Neural progenitor cell (in vitro differentiated cells): ENCODE results near the gene RNF212. TPM values are rescaled to one million over a fixed set of nuclear protein-coding genes. Genes with fewer than 3 reads are reported as not detected.

Experiments
- DNase-seq: peaks from one replicate; pipeline ENCODE4 v3.0.0-alpha.2; 2016; ENCODE audit warnings: low spot score
- H2AFZ ChIP-seq: fragments of 200-600 bp; sonication (generic); replicated peaks from 2 replicates; pipeline ENCODE4 v1.6.1; 2016; ENCODE audit warnings: antibody characterized with exemption
- H3F3A ChIP-seq: fragments of 200-600 bp; sonication (generic); 2 replicates; pipeline ENCODE4 v1.6.1; 2016; ENCODE audit warnings: antibody characterized with exemption, low read depth
- H3K27ac ChIP-seq: fragments of 200-600 bp; sonication (generic); 2 replicates; pipeline ENCODE4 v1.5.1; 2016; ENCODE audit warnings: mild to moderate bottlenecking
- H3K27me3 ChIP-seq: fragments of 200-600 bp; sonication (generic); 2 replicates; pipeline ENCODE4 v1.6.1; 2016; ENCODE audit warnings: mild to moderate bottlenecking, moderate library complexity
- H3K36me3 ChIP-seq: fragments of 200-600 bp; sonication (generic); 2 replicates; pipeline ENCODE4 v1.5.1; 2016
- H3K4me1 ChIP-seq: fragments of 200-600 bp; sonication (generic); 2 replicates; pipeline ENCODE4 v1.6.1; 2016; ENCODE audit warnings: mixed run types
- H3K4me2 ChIP-seq: fragments of 200-600 bp; sonication (generic); 2 replicates; pipeline ENCODE4 v1.6.1; 2016
- H3K4me3 ChIP-seq: fragments of 200-600 bp; sonication (generic); 2 replicates; pipeline ENCODE4 v1.5.1; 2016
- H3K79me2 ChIP-seq: fragments of 200-600 bp; sonication (generic); 2 replicates; pipeline ENCODE4 v1.6.1; 2016; ENCODE audit warnings: low read depth
- H3K9ac ChIP-seq: fragments of 200-600 bp; sonication (generic); 2 replicates; pipeline ENCODE4 v1.6.1; 2016
- H3K9me3 ChIP-seq: fragments of 200-600 bp; sonication (generic); 2 replicates; pipeline ENCODE4 v1.5.1; 2016; ENCODE audit warnings: low read depth
- H4K20me1 ChIP-seq: fragments of 200-600 bp; sonication (generic); 2 replicates; pipeline ENCODE4 v1.6.1; 2016; ENCODE audit warnings: low read depth
- H3K27ac Mint-ChIP-seq: 3 replicates; pipeline ENCODE4 v1.8.0; 2021; ENCODE audit warnings: mixed read lengths
- H3K27me3 Mint-ChIP-seq: 2 replicates; pipeline ENCODE4 v1.8.0; 2022; ENCODE audit warnings: low read depth, mild to moderate bottlenecking, inconsistent platforms, moderate library complexity, mixed read lengths; ENCODE audit not compliant: insufficient read depth
- H3K36me3 Mint-ChIP-seq: 3 replicates; pipeline ENCODE4 v1.8.0; 2021; ENCODE audit warnings: mixed read lengths
- H3K4me1 Mint-ChIP-seq: 3 replicates; pipeline ENCODE4 v1.8.0; 2021; ENCODE audit warnings: mixed read lengths
- H3K4me3 Mint-ChIP-seq: 3 replicates; pipeline ENCODE4 v1.8.0; 2021; ENCODE audit warnings: mild to moderate bottlenecking, moderate library complexity, mixed read lengths
- H3K9me3 Mint-ChIP-seq: 3 replicates; pipeline ENCODE4 v1.8.0; 2020; ENCODE audit warnings: mixed read lengths
- CTCF ChIP-seq: fragments of 200-600 bp; sonication (generic); IDR thresholded peaks from 2 replicates; pipeline ENCODE4 v1.5.1; 2017; ENCODE audit warnings: antibody characterized with exemption, mild to moderate bottlenecking
- EZH2 ChIP-seq: fragments of 200-600 bp; sonication (generic); IDR thresholded peaks from 2 replicates; pipeline ENCODE4 v1.6.1; 2017; ENCODE audit warnings: antibody characterized with exemption, mild to moderate bottlenecking, moderate library complexity
- EZH2phosphoT487 ChIP-seq: fragments of 200-600 bp; sonication (generic); IDR thresholded peaks from 2 replicates; pipeline ENCODE4 v1.6.1; 2017; ENCODE audit warnings: antibody characterized with exemption
- total RNA-seq: library from RNA; depleted of rRNA; stranded (reverse); fragments of >200 nt; gene quantifications from 2 replicates; pipeline ENCODE4 v1.2.3, GENCODE V29; 2015; ENCODE audit warnings: low replicate concordance

RNF212 gene
- total RNA-seq, 1 donor from 2014 or later = 3.4 TPM

- no peak overlapping the region for H3K27ac ChIP-seq
- no peak overlapping the region for H3K4me3 Mint-ChIP-seq
- no peak overlapping the region for H3K4me3 ChIP-seq
- H3K4me2 ChIP-seq = no peak overlapping the region
- no peak overlapping the region for H3K27ac Mint-ChIP-seq
- no peak for TF ChIP-seq CTCF
- TF ChIP-seq EZH2 = no peak
- no peak for TF ChIP-seq EZH2phosphoT487
- DNase-seq = peak; percentile 51
- H3K4me1 ChIP-seq = peaks cover 27% of the 10 kb centered on the region
- H3K79me2 ChIP-seq = no peaks in the 10 kb centered on the region
- H3K4me1 Mint-ChIP-seq = peaks cover 41% of the 10 kb centered on the region
- no peak overlapping the region for H3K9ac ChIP-seq
- no peaks in the 10 kb centered on the region for H3K9me3 ChIP-seq
- H3K36me3 ChIP-seq = no peaks in the 10 kb centered on the region
- peaks cover 27% of the 10 kb centered on the region for H3F3A ChIP-seq
- peaks cover 5% of the 10 kb centered on the region for H3K9me3 Mint-ChIP-seq
- no peak overlapping the region for H2AFZ ChIP-seq
- peaks cover 35% of the 10 kb centered on the region for H3K27me3 Mint-ChIP-seq
- peaks cover 53% of the 10 kb centered on the region for H3K27me3 ChIP-seq
- H4K20me1 ChIP-seq = no peaks in the 10 kb centered on the region
- peaks cover 2% of the 10 kb centered on the region for H3K36me3 Mint-ChIP-seq
Observed at GRCh38 chr4:1043651-1044468, 69.5 kb downstream of the RNF212 start.

- Mint-ChIP-seq H3K4me3 (peak overlapping the region; percentile 47), H3K27ac (peak overlapping the region; percentile 78), H3K27me3 (peaks cover 31% of the 10 kb centered on the region), H3K9me3 (peaks cover 5% of the 10 kb centered on the region), H3K4me1 (peaks cover 43% of the 10 kb centered on the region), H3K36me3 (peaks cover 2% of the 10 kb centered on the region)
- no peak overlapping the region for H3K9ac ChIP-seq
- H3K4me3 ChIP-seq = no peak overlapping the region
- no peaks in the 10 kb centered on the region for H3K79me2 ChIP-seq
- no peak for TF ChIP-seq CTCF
- no peak for TF ChIP-seq EZH2phosphoT487
- no peak for TF ChIP-seq EZH2
- no peaks in the 10 kb centered on the region for H4K20me1 ChIP-seq
- peaks cover 27% of the 10 kb centered on the region for H3F3A ChIP-seq
- H3K27ac ChIP-seq = no peak overlapping the region
- peaks cover 46% of the 10 kb centered on the region for H3K27me3 ChIP-seq
- H3K4me1 ChIP-seq = peaks cover 27% of the 10 kb centered on the region
- no peaks in the 10 kb centered on the region for H3K36me3 ChIP-seq
- H3K9me3 ChIP-seq = no peaks in the 10 kb centered on the region
- no peak overlapping the region for H3K4me2 ChIP-seq
- no peak for DNase-seq
- H2AFZ ChIP-seq = no peak overlapping the region
Observed at GRCh38 chr4:1043162-1043561, 70.2 kb downstream of the RNF212 start.

- Histone ChIP-seq H3K27me3 (peaks cover 40% of the 10 kb centered on the region), H3F3A (peaks cover 27% of the 10 kb centered on the region), H3K36me3 (no peaks in the 10 kb centered on the region), H3K79me2 (no peaks in the 10 kb centered on the region), H3K9me3 (no peaks in the 10 kb centered on the region), H3K9ac (no peak overlapping the region), H3K27ac (no peak overlapping the region), H3K4me2 (no peak overlapping the region), H4K20me1 (no peaks in the 10 kb centered on the region), H3K4me3 (no peak overlapping the region), H3K4me1 (peaks cover 27% of the 10 kb centered on the region), H2AFZ (no peak overlapping the region)
- Mint-ChIP-seq H3K36me3 (peaks cover 2% of the 10 kb centered on the region), H3K9me3 (peaks cover 5% of the 10 kb centered on the region), H3K4me3 (no peak overlapping the region), H3K27me3 (peaks cover 25% of the 10 kb centered on the region), H3K4me1 (peaks cover 45% of the 10 kb centered on the region), H3K27ac (no peak overlapping the region)
- no peak for DNase-seq
- TF ChIP-seq EZH2 (no peak), EZH2phosphoT487 (no peak), CTCF (no peak)
Observed at GRCh38 chr4:1042352-1043055, 70.9 kb downstream of the RNF212 start.
